Measurements from ENCODE around the gene ELOVL3.

ELOVL3 gene

GRCh38 chr10:102191956-102192355 lies 34.1 kb upstream of the ELOVL3 start:
- TF ChIP-seq, protein P1, sequence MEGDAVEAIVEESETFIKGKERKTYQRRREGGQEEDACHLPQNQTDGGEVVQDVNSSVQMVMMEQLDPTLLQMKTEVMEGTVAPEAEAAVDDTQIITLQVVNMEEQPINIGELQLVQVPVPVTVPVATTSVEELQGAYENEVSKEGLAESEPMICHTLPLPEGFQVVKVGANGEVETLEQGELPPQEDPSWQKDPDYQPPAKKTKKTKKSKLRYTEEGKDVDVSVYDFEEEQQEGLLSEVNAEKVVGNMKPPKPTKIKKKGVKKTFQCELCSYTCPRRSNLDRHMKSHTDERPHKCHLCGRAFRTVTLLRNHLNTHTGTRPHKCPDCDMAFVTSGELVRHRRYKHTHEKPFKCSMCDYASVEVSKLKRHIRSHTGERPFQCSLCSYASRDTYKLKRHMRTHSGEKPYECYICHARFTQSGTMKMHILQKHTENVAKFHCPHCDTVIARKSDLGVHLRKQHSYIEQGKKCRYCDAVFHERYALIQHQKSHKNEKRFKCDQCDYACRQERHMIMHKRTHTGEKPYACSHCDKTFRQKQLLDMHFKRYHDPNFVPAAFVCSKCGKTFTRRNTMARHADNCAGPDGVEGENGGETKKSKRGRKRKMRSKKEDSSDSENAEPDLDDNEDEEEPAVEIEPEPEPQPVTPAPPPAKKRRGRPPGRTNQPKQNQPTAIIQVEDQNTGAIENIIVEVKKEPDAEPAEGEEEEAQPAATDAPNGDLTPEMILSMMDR (conservative IDR thresholded peaks at IDR 0.05; ENCODE audit: low read depth, low read length), result no peak
- DNase-seq (ENCODE audit: low read depth), result no peak
- H3K4me3 ChIP-seq (ENCODE audit: low read length), result no peak overlapping the region

DNA sequence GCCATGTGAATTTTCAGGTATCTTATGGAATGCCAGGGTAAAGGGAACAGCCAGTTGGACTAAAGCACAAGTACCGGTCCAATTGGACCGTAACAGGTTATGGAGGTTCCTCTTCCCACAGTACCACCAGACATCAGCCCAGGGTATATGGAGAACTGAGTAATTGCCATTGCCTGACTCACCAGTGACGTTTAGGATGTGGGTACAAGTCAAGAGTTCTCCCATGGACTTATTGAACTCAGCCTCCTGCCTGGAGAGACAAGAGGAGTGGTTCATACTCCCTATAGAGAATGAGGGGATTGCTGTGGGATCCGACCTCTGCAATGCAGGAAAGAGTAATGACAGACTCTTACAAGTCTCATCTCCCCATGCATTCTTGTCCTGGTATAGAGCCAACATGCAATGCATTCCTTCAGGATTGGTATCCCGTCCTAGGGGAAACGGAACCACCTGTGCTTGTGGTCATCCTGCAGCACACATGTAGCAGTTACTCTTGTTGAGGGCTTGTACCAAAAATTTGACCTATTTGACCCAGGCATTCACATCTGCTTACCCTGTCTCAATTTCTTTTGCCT lies 30.7 kb upstream of the ELOVL3 start:
- TF ChIP-seq, protein P1 (conservative IDR thresholded peaks at IDR 0.05; ENCODE audit: low read depth, low read length), result no peak
- no peak overlapping the region for H3K4me3 ChIP-seq (ENCODE audit: low read length)
- DNase-seq (ENCODE audit: low read depth), result no peak

GRCh38 chr10:102196893-102197292 lies 29.2 kb upstream of the ELOVL3 start:
- DNase-seq (ENCODE audit: low read depth), result no peak
- TF ChIP-seq, protein P1 (conservative IDR thresholded peaks at IDR 0.05; ENCODE audit: low read depth, low read length), result no peak
- H3K4me3 ChIP-seq (ENCODE audit: low read length), result no peak overlapping the region

DNA sequence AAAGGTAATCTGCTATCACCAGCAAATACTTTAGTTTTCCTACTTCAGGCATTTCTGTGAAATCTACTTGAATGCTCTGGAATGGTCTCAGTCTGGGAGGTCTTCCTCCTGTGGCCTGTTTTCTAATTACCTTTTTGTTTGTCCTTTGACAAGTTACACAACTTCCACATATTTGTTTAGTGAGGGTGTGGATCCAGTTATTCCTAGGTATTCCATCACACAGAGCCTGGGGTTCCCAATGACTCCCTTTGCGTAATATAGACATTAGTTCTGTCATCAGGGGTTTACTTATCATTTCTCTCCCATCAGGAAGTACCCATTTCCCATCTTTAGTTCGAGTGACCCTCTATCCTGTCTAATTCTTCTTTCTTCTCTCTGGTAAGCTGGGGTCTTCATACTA lies 28.1 kb upstream of the ELOVL3 start:
- DNase-seq (ENCODE audit: low read depth), result no peak
- H3K4me3 ChIP-seq (ENCODE audit: low read length), result no peak overlapping the region
- TF ChIP-seq, protein P1 (conservative IDR thresholded peaks at IDR 0.05; ENCODE audit: low read depth, low read length), result no peak

- H3K4me3 ChIP-seq (ENCODE audit: low read length), result no peak overlapping the region
- TF ChIP-seq, protein P1 (conservative IDR thresholded peaks at IDR 0.05; ENCODE audit: low read depth, low read length), result no peak
- no peak for DNase-seq (ENCODE audit: low read depth)
These were observed 25.1 kb upstream of the ELOVL3 start for GRCh38 chr10:102200751-102201640.

DNA sequence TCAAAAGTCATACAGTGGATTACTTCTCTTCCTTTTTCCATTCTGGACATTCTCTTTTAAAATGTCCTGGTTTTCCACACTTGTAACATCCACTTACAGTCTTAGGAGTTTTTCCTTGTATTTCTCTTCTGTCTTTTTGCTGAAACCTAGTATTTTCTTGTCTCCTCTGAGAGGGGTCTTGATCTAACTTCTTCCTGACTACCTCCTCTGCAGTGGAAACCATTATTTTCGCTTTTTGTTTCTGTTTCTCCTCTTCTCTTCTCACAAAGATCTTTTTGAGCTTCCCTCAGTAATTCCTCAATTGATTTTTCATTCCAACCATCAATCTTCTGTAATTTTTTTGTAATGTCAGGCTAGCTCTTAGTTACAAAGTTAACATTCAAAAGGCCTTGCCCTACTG lies 23.7 kb upstream of the ELOVL3 start:
- TF ChIP-seq, protein P1 (conservative IDR thresholded peaks at IDR 0.05; ENCODE audit: low read depth, low read length), result no peak
- no peak overlapping the region for H3K4me3 ChIP-seq (ENCODE audit: low read length)
- DNase-seq (ENCODE audit: low read depth), result no peak
